Measurements from ENCODE around the gene MEGF11.

- TF ChIP-seq, protein P1, sequence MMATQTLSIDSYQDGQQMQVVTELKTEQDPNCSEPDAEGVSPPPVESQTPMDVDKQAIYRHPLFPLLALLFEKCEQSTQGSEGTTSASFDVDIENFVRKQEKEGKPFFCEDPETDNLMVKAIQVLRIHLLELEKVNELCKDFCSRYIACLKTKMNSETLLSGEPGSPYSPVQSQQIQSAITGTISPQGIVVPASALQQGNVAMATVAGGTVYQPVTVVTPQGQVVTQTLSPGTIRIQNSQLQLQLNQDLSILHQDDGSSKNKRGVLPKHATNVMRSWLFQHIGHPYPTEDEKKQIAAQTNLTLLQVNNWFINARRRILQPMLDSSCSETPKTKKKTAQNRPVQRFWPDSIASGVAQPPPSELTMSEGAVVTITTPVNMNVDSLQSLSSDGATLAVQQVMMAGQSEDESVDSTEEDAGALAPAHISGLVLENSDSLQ (IDR thresholded peaks at IDR 0.05), result no peak
- no peak for TF ChIP-seq SUZ12 (IDR thresholded peaks at IDR 0.05)
These were observed 282.4 kb downstream of the MEGF11 start for GRCh38 chr15:65970937-65971740.
